Breast epithelium (tissue), 3 donors: ENCODE results near the gene HSPBP1.

ENCODE experiments used
- POLR2A ChIP-seq: fragments of 450-650 bp; IDR thresholded peaks from one replicate; pipeline ENCODE4 v1.6.1; 2016; ENCODE audit warnings: antibody characterized with exemption, mild to moderate bottlenecking, moderate library complexity
- TF ChIP-seq, protein P1 (sequence below), 3 donors: fragments of 450-650 bp; IDR thresholded peaks; one replicate each; pipeline ENCODE4 v1.5.1; 2016 to 2017; ENCODE audit warnings: antibody characterized with exemption in 3 of 3, mild to moderate bottlenecking in 3 of 3, moderate library complexity in 3 of 3

DNA sequence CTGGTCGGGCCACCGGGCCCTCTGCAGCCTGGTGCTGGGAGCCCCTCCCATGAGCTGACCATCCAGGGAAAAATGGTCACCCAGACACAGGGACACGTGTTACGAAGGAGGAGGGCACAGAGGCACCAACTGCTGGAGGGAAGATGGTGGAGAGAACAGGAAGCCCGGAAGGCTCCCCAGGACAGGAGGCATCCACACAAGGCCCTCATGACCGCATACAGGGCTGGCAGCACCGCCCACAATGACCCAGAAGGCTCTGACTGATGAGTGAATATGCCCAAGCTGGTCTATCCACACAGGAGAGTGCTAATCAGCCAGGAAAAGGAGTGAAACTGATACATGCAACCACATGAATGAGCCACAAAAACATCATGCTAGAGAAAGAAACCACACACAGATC is 37.4 kb downstream of the HSPBP1 start:
- TF ChIP-seq POLR2A, result no peak
- TF ChIP-seq, protein P1, sequence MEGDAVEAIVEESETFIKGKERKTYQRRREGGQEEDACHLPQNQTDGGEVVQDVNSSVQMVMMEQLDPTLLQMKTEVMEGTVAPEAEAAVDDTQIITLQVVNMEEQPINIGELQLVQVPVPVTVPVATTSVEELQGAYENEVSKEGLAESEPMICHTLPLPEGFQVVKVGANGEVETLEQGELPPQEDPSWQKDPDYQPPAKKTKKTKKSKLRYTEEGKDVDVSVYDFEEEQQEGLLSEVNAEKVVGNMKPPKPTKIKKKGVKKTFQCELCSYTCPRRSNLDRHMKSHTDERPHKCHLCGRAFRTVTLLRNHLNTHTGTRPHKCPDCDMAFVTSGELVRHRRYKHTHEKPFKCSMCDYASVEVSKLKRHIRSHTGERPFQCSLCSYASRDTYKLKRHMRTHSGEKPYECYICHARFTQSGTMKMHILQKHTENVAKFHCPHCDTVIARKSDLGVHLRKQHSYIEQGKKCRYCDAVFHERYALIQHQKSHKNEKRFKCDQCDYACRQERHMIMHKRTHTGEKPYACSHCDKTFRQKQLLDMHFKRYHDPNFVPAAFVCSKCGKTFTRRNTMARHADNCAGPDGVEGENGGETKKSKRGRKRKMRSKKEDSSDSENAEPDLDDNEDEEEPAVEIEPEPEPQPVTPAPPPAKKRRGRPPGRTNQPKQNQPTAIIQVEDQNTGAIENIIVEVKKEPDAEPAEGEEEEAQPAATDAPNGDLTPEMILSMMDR (IDR thresholded peaks at IDR 0.05), result no peak
